ENCODE data around the gene CMIP. TPM values are rescaled to one million over a fixed set of nuclear protein-coding genes. Genes with fewer than 3 reads are reported as not detected.

CMIP gene
- total RNA-seq, 1 experiment from 2014 or later, result 25.7 TPM

- Histone ChIP-seq H3K9me3 (ENCODE audit: low read length) (no peaks in the 10 kb centered on the region), H2AFZ (ENCODE audit: low read length) (no peak overlapping the region), H3K27me3 (ENCODE audit: low read length) (no peaks in the 10 kb centered on the region), H3K79me2 (ENCODE audit: low read length) (peaks cover 100% of the 10 kb centered on the region), H3K4me3 (ENCODE audit: low read length) (no peak overlapping the region), H4K20me1 (ENCODE audit: low read length) (0 out of 2 replicates have a peak, but pooled peaks cover 10% of the 10 kb centered on the region), H3K4me1 (ENCODE audit: insufficient read depth, low read length) (peaks cover 7% of the 10 kb centered on the region), H3K36me3 (ENCODE audit: low read depth, low read length) (peaks cover 2% of the 10 kb centered on the region; the same call in 1 of the 2 replicates), H3F3A (ENCODE audit: low read length, unreplicated experiment) (no peaks in the 10 kb centered on the region), H3K27ac (ENCODE audit: low read length) (no peak overlapping the region), H3K9me2 (replicated peaks; ENCODE audit: low read length) (no peaks in the 10 kb centered on the region), H3K9ac (ENCODE audit: low read length) (no peak overlapping the region), H3K4me2 (ENCODE audit: low read length) (no peak overlapping the region)
- DNase-seq (no peak), ATAC-seq (no peak)
- TF ChIP-seq, protein P1, sequence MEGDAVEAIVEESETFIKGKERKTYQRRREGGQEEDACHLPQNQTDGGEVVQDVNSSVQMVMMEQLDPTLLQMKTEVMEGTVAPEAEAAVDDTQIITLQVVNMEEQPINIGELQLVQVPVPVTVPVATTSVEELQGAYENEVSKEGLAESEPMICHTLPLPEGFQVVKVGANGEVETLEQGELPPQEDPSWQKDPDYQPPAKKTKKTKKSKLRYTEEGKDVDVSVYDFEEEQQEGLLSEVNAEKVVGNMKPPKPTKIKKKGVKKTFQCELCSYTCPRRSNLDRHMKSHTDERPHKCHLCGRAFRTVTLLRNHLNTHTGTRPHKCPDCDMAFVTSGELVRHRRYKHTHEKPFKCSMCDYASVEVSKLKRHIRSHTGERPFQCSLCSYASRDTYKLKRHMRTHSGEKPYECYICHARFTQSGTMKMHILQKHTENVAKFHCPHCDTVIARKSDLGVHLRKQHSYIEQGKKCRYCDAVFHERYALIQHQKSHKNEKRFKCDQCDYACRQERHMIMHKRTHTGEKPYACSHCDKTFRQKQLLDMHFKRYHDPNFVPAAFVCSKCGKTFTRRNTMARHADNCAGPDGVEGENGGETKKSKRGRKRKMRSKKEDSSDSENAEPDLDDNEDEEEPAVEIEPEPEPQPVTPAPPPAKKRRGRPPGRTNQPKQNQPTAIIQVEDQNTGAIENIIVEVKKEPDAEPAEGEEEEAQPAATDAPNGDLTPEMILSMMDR (conservative IDR thresholded peaks at IDR 0.05; ENCODE audit: low read depth, low read length), result no peak
- TF ChIP-seq EZH2phosphoT487 (IDR thresholded peaks at IDR 0.05; ENCODE audit: borderline replicate concordance, low read length) (no peak), EZH2 (IDR thresholded peaks at IDR 0.05; ENCODE audit: low read length, unreplicated experiment) (no peak)
- ChIA-PET CTCF (no interaction called here), POLR2A (ENCODE audit: unreplicated experiment) (no interaction called here)
- BruUV-seq (replicated peaks), result no TSS peak
- intact Hi-C loops (cut with micrococcal nuclease), result no loop called here
Measured at GRCh38 chr16:81483970-81484595, 39.5 kb downstream of the CMIP start.

- CTCF ChIA-PET, result no interaction called here
- ATAC-seq, result no peak
- POLR2A ChIA-PET (ENCODE audit: unreplicated experiment), result no interaction called here
- intact Hi-C loops (cut with micrococcal nuclease), result no loop called here
- Histone ChIP-seq H3K36me3 (ENCODE audit: low read depth, low read length) (peaks cover 2% of the 10 kb centered on the region; the same call in 1 of the 2 replicates), H3K79me2 (ENCODE audit: low read length) (peaks cover 100% of the 10 kb centered on the region), H3K27ac (ENCODE audit: low read length) (no peak overlapping the region), H3K9me3 (ENCODE audit: low read length) (no peaks in the 10 kb centered on the region), H3K27me3 (ENCODE audit: low read length) (no peaks in the 10 kb centered on the region), H3K4me3 (ENCODE audit: low read length) (no peak overlapping the region), H3K4me1 (ENCODE audit: insufficient read depth, low read length) (peaks cover 7% of the 10 kb centered on the region), H3K4me2 (ENCODE audit: low read length) (no peak overlapping the region), H2AFZ (ENCODE audit: low read length) (no peak overlapping the region), H3K9me2 (replicated peaks; ENCODE audit: low read length) (no peaks in the 10 kb centered on the region), H3K9ac (ENCODE audit: low read length) (no peak overlapping the region), H4K20me1 (ENCODE audit: low read length) (0 out of 2 replicates have a peak, but pooled peaks cover 10% of the 10 kb centered on the region), H3F3A (ENCODE audit: low read length, unreplicated experiment) (no peaks in the 10 kb centered on the region)
- DNase-seq, result no peak
- BruUV-seq (replicated peaks), result no TSS peak
- TF ChIP-seq EZH2phosphoT487 (IDR thresholded peaks at IDR 0.05; ENCODE audit: borderline replicate concordance, low read length) (no peak), EZH2 (IDR thresholded peaks at IDR 0.05; ENCODE audit: low read length, unreplicated experiment) (no peak)
- TF ChIP-seq, protein P1 (conservative IDR thresholded peaks at IDR 0.05; ENCODE audit: low read depth, low read length), result no peak
Measured at GRCh38 chr16:81484908-81485624, 40.5 kb downstream of the CMIP start.
